K562 (cell line): ENCODE results near the gene ASIC3. TPM values are rescaled to one million over a fixed set of nuclear protein-coding genes. Genes with fewer than 3 reads are reported as not detected.
A peak's percentile ranks its signal among the peaks of the same experiment; 100 is the strongest.

Source experiments
- ATAC-seq: fragments of 200-7000 bp; cut with Tn5 transposase; 3 replicates; pipeline ENCODE4 v1.9.1; 2020; ENCODE audit warnings: moderate library complexity
- BruUV-seq: library from RNA; stranded (reverse); fragments of 400-500 nt; replicated peaks from 2 replicates; lab custom pipeline; 2021; lab: Mats Ljungman, UMichigan
- CTCF ChIA-PET: fragments of 300-600 bp; formaldehyde crosslinking; extraction: SDS; loops from one replicate; lab custom pipeline; 2021; ENCODE audit warnings: low intra/inter-chr PET ratio; lab: Yijun Ruan, JAX
- POLR2A ChIA-PET: fragments of 300-600, 350-650 bp; sonication (Branson Sonifier 250); formaldehyde crosslinking; extraction: SDS; loops from one replicate; lab custom pipeline; 2021; ENCODE audit warnings: antibody characterized with exemption, inconsistent platforms; lab: Yijun Ruan, JAX
- DNase-seq, 4 experiments: peaks; one replicate each; pipeline versions ENCODE4 v3.0.0 to v3.0.0-alpha.2; 2011 to 2018; ENCODE audit warnings: low spot score in 3 of 4, mixed read lengths in 3 of 4; ENCODE audit errors: extremely low read depth in 1 of 4
- FAIRE-seq: peaks from 2 replicates; lab custom pipeline; 2011; peaks lifted over from hg19 to GRCh38; lab: Jason Lieb, UNC
- H2AFZ ChIP-seq: 2 replicates; pipeline ENCODE4 v1.6.0; 2011; ENCODE audit warnings: low read depth, low read length, control low read depth, inconsistent platforms
- H3K27ac ChIP-seq: fragments of 200-600 bp; 3 replicates; pipeline ENCODE4 v1.8.0; 2011; ENCODE audit warnings: low read depth, mild to moderate bottlenecking, control low read depth, inconsistent platforms, low read length, moderate library complexity, mixed read lengths; ENCODE audit errors: extremely low read depth
- H3K27me3 ChIP-seq, 2 experiments: fragments of 300-600 bp in 1 of 2; 2 replicates in 1 of 2; 3 replicates in 1 of 2; pipeline versions ENCODE4 v1.6.0 to v1.8.0; 2011; ENCODE audit warnings: inconsistent platforms in 2 of 2, low read length in 2 of 2, mild to moderate bottlenecking in 1 of 2, mixed read lengths in 1 of 2, moderate library complexity in 1 of 2; ENCODE audit not compliant: control insufficient read depth in 2 of 2, insufficient read depth in 2 of 2
- H3K36me3 ChIP-seq: fragments of 300-600 bp; 3 replicates; pipeline ENCODE4 v1.8.0; 2011; ENCODE audit warnings: mild to moderate bottlenecking, low read length, inconsistent platforms; ENCODE audit not compliant: control insufficient read depth, insufficient read depth
- H3K4me1 ChIP-seq, 2 experiments: fragments of 200-600 bp in 1 of 2; replicated peaks in 1 of 2; 2 replicates in 1 of 2; 3 replicates in 1 of 2; pipeline versions ENCODE4 v1.5.1 to v1.8.0; 2011; ENCODE audit warnings: inconsistent platforms in 2 of 2, low read length in 2 of 2, mild to moderate bottlenecking in 1 of 2, mixed read lengths in 1 of 2, moderate library complexity in 1 of 2; ENCODE audit not compliant: control insufficient read depth in 2 of 2, insufficient read depth in 2 of 2
- H3K4me2 ChIP-seq: 2 replicates; pipeline ENCODE4 v1.6.1; 2011; ENCODE audit warnings: low read length, control low read depth, inconsistent platforms, mixed read lengths; ENCODE audit not compliant: insufficient read depth
- H3K4me3 ChIP-seq: fragments of 200-600 bp; sonication (generic), shearing (Covaris generic); 2 replicates; pipeline ENCODE4 v1.5.1; 2016; ENCODE audit warnings: control low read depth, inconsistent platforms
- H3K79me2 ChIP-seq: fragments of 200-600 bp; 3 replicates; pipeline ENCODE4 v1.8.0; 2011; ENCODE audit warnings: low read length, inconsistent platforms; ENCODE audit not compliant: control insufficient read depth, insufficient read depth
- H3K9ac ChIP-seq, 2 experiments: 2 replicates each; pipeline versions ENCODE4 v1.6.0 to v1.6.1; 2011; ENCODE audit warnings: low read depth in 2 of 2, low read length in 2 of 2, control low read depth in 1 of 2, inconsistent platforms in 1 of 2, mild to moderate bottlenecking in 1 of 2, mixed read lengths in 1 of 2; ENCODE audit not compliant: insufficient read depth in 1 of 2
- H3K9me1 ChIP-seq: one replicate; pipeline ENCODE4 v1.6.0; 2011; ENCODE audit warnings: inconsistent platforms, mild to moderate bottlenecking, low read length, moderate library complexity; ENCODE audit not compliant: control insufficient read depth, insufficient read depth
- H3K9me3 ChIP-seq: replicated peaks from 2 replicates; pipeline ENCODE4 v1.5.1; 2011; ENCODE audit warnings: low read depth, low read length, inconsistent platforms; ENCODE audit not compliant: control insufficient read depth, insufficient read depth
- H4K20me1 ChIP-seq: replicated peaks from 2 replicates; pipeline ENCODE4 v1.6.1; 2011; ENCODE audit warnings: low read length, inconsistent platforms, mixed read lengths; ENCODE audit not compliant: control insufficient read depth, insufficient read depth
- CBFA2T3 ChIP-seq: fragments of 450-650 bp; IDR thresholded peaks from 2 replicates; pipeline ENCODE4 v1.6.1; 2017
- CXXC5 ChIP-seq: fragments of 250-450 bp; sonication (Bioruptor Pico); IDR thresholded peaks from 2 replicates; pipeline ENCODE4 v1.8.0; 2022; ENCODE audit warnings: inconsistent platforms, mild to moderate bottlenecking, moderate library complexity
- EP300 ChIP-seq: IDR thresholded peaks from 2 replicates; pipeline ENCODE4 v1.6.1; 2012; ENCODE audit warnings: low read length, improper control_type of control experiment
- JUND ChIP-seq, 2 experiments: IDR thresholded peaks; 2 replicates in 1 of 2; 3 replicates in 1 of 2; pipeline ENCODE4 v1.6.1; 2011; ENCODE audit warnings: borderline replicate concordance in 2 of 2, low read depth in 2 of 2, low read length in 2 of 2, improper control_type of control experiment in 1 of 2, missing biosample characterization in 1 of 2, missing genetic modification characterization in 1 of 2, missing genetic modification reagents in 1 of 2
- MCM7 ChIP-seq, 2 experiments: fragments of 450-650 bp; IDR thresholded peaks; 2 replicates each; pipeline ENCODE4 v1.6.1; 2016 to 2018
- MED1 ChIP-seq: sonication (generic); formaldehyde crosslinking; IDR thresholded peaks from 2 replicates; pipeline ENCODE4 v1.8.1; 2023; ENCODE audit warnings: missing genetic modification reagents, borderline replicate concordance
- MEIS2 ChIP-seq: fragments of 450-650 bp; IDR thresholded peaks from 2 replicates; pipeline ENCODE4 v1.6.1; 2014; ENCODE audit warnings: mild to moderate bottlenecking; ENCODE audit not compliant: partially characterized antibody
- XRCC4 ChIP-seq: IDR thresholded peaks from one replicate; pipeline ENCODE4 v1.6.1; 2011; ENCODE audit not compliant: insufficient read depth, insufficient read length; ENCODE audit errors: extremely low read depth
- ZNF24 ChIP-seq: fragments of 450-650 bp; IDR thresholded peaks from 2 replicates; pipeline ENCODE4 v1.6.1; 2016
- WGBS: fragments of 100-300 bp; shearing (Covaris generic); methylation state at CpG from one replicate; pipeline ENCODE4 v1.1.6; 2016; ENCODE audit warnings: low coverage, mixed read lengths; ENCODE audit not compliant: insufficient coverage; ENCODE audit errors: missing lambda C conversion rate; 5-methylcytosine and 5-hydroxymethylcytosine counted together
- in situ Hi-C: fragments of 300-500 bp; cut with MboI; formaldehyde crosslinking; loops from 4 replicates; pipeline ENCODE4 v1.15.0; 2018; ENCODE audit warnings: inconsistent platforms, mixed read lengths
- intact Hi-C: fragments of 100-400 bp; cut with micrococcal nuclease; formaldehyde crosslinking; loops from 2 replicates; pipeline ENCODE4 v1.14.2; 2022
- polyA plus RNA-seq, 8 experiments: library from polyadenylated mRNA; depleted of rRNA in 4 of 8; stranded (reverse) in 5 of 8; unstranded in 3 of 8; fragments of >200 nt; fragmentation: Nextera tagmentation in 2 of 8; fragmentation: Illumina TruSeq in 1 of 8; extraction: Ambion mirVana in 2 of 8; extraction: Trizol in 1 of 8; gene quantifications; 2 replicates each; pipeline versions ENCODE4 v1.2.1 to v1.2.3, GENCODE V29; 2011 to 2014; ENCODE audit warnings: inconsistent platforms in 1 of 8, missing spikeins in 1 of 8
- total RNA-seq, 7 experiments: library from RNA; depleted of rRNA in 6 of 7; stranded (reverse); fragments of >200 nt in 6 of 7; fragmentation: Illumina TruSeq in 2 of 7; extraction: Trizol in 2 of 7; gene quantifications; 2 replicates each; pipeline versions ENCODE4 v1.2.1 to v1.2.3, GENCODE V29; 2011 to 2021; ENCODE audit warnings: low replicate concordance in 1 of 7
- TF ChIP-seq, protein P1 (sequence below): sonication (generic); formaldehyde crosslinking; IDR thresholded peaks from 2 replicates; pipeline ENCODE4 v1.8.0; 2022; ENCODE audit warnings: mild to moderate bottlenecking, low read depth, missing genetic modification reagents
- TF ChIP-seq, protein P2 (sequence below), 2 experiments: IDR thresholded peaks in 1 of 2; conservative IDR thresholded peaks in 1 of 2; 2 replicates each; pipeline ENCODE4 v1.6.1; 2016; ENCODE audit warnings: low read depth in 2 of 2, mild to moderate bottlenecking in 1 of 2, missing compliant biosample characterization in 1 of 2, missing genetic modification characterization in 1 of 2, moderate library complexity in 1 of 2

ASIC3 gene
- total and polyA plus RNA-seq, 9 of the 15 experiments (the other 6 are each of a cell fraction or from before 2014, with no cell fraction given), result 0.11 to 5.0 (median 0.87) TPM

DNA sequence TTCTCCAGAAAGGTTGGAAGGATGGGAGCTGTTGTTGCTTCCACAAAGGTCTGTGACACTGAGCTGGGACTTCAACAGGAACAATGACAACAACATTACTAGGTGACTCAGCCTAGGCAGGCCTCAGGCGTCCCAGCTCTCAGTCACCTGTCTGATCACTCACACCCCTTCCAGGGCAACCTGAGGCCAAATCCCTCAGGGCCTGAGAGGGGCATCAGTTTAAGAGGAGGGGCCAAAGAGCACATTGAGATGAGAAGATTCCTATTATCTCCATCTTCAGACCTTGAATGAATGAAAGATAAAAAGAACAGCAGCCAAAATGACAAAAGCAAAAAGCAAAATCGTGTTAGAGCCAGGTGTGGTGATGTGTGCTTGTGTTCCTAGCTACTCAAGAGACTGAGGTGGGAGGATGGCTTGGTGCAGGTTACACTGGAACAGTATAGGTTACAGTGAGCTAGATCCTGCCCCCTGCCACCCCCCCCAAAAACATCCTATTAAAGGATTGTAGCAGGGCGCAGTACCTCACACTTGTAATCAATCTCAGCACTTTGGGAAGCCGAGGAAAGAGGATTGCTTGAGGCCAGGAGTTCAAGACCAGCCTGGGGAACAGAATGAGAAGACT, 23.8 kb upstream of the ASIC3 start, which contains the start of gene ATG9B (continued):
- TF ChIP-seq CXXC5 (peak; percentile 10; the same call in 1 of the 2 replicates), JUND (IDR thresholded peaks at IDR 0.05; ENCODE audit: borderline replicate concordance, low read depth, low read length) (peak; percentile 51; the same call in 1 of the 2 replicates), JUND (tag; IDR thresholded peaks at IDR 0.05; ENCODE audit: borderline replicate concordance, low read depth, low read length) (no peak), MCM7 (IDR thresholded peaks at IDR 0.05) (no peak), MEIS2 (no peak), CBFA2T3 (peak; percentile 59)

DNA sequence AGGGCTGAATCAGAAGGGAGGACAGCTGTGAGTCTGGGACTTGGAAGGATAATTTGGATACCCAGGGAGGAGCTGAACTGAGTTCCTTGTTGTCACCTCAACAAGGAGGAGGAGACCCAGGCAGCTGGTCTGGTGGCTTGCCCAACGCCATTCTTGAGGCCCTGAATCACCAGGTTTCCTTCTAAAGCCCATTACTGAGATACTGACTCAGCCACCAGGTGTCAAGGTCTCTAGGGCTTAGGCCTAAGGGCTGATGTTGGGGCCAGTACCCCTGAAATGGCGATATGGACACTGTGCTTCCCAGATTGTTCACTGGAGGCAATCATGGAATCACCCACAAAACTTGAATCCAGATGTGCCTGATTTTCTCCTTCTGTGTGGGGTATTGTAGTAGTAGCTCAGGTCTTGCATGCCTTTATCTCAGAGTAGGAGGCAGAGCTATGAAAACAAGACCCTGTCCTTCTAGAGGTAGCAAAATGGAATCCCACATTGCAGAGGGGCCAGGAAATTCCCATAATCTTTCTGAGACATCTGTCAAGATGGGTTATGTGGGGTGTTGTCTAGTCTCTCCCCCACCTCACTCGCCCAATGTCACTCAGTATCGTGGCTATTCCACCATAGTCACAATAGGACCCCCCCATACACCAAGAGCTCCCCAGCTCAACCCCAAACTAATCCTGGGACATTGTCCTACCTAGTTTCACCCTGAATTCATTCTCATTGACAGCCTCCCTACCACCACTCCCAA, 22.2 kb upstream of the ASIC3 start:
- POLR2A ChIA-PET, result interaction anchor here (0.6 to 14.3 kb wide), 10 partner anchors 9 to 81 kb away, joined by 3 to 146 read pairs (median 4); partner anchors contain the start of gene FASTK
- in situ Hi-C loops, result no loop called here
- Histone ChIP-seq H3K4me1 (peaks cover 35 to 55% of the 10 kb centered on the region in 2 experiments), H3K9ac (peak overlapping the region; percentile 39 to 47; a peak in 3 of 4 replicates), H3K9me3 (no peaks in the 10 kb centered on the region), H3K27ac (peak overlapping the region; percentile 73), H3K9me1 (no peaks in the 10 kb centered on the region), H3K36me3 (peaks cover 9% of the 10 kb centered on the region; the same call in 2 of the 3 replicates), H3K4me2 (peak overlapping the region; percentile 81), H3K79me2 (peaks cover 23% of the 10 kb centered on the region), H3K27me3 (no peaks in the 10 kb centered on the region), H4K20me1 (no peaks in the 10 kb centered on the region), H2AFZ (peak overlapping the region; percentile 47), H3K4me3 (no peak overlapping the region)
- intact Hi-C loops, result no loop called here
- CTCF ChIA-PET, result no interaction called here
- FAIRE-seq (peak; percentile 59), ATAC-seq (no peak), DNase-seq (peak in 1 of 4 experiments; percentile 77)
- 20% methylated on average over 4 of the region's 4 CpGs for WGBS
- no TSS peak for BruUV-seq
- TF ChIP-seq, protein P1, sequence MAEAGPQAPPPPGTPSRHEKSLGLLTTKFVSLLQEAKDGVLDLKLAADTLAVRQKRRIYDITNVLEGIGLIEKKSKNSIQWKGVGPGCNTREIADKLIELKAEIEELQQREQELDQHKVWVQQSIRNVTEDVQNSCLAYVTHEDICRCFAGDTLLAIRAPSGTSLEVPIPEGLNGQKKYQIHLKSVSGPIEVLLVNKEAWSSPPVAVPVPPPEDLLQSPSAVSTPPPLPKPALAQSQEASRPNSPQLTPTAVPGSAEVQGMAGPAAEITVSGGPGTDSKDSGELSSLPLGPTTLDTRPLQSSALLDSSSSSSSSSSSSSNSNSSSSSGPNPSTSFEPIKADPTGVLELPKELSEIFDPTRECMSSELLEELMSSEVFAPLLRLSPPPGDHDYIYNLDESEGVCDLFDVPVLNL (CRISPR knock-in tag), result no peak
- no peak for TF ChIP-seq XRCC4
- TF ChIP-seq, protein P2, sequence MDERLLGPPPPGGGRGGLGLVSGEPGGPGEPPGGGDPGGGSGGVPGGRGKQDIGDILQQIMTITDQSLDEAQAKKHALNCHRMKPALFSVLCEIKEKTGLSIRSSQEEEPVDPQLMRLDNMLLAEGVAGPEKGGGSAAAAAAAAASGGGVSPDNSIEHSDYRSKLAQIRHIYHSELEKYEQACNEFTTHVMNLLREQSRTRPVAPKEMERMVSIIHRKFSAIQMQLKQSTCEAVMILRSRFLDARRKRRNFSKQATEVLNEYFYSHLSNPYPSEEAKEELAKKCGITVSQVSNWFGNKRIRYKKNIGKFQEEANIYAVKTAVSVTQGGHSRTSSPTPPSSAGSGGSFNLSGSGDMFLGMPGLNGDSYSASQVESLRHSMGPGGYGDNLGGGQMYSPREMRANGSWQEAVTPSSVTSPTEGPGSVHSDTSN (CRISPR knock-in tag; IDR thresholded peaks at IDR 0.05; ENCODE audit: low read depth), result no peak
- TF ChIP-seq, protein P2 (tag; conservative IDR thresholded peaks at IDR 0.05; ENCODE audit: low read depth), result no peak
- TF ChIP-seq ZNF24, result no peak
- TF ChIP-seq EP300, result no peak
- no peak for TF ChIP-seq MED1
